Brain microvascular endothelial cell (primary cell): ENCODE data around the gene MYO18B.

Experiments
- DNase-seq: peaks from one replicate; pipeline ENCODE4 v3.0.0-alpha.2; 2020
- H3K27ac ChIP-seq: fragments of 250-450 bp; sonication (Bioruptor Pico); 2 replicates; pipeline ENCODE4 v1.5.1; 2020; ENCODE audit warnings: mild to moderate bottlenecking, moderate library complexity
- H3K27me3 ChIP-seq: fragments of 250-450 bp; sonication (Bioruptor Pico); replicated peaks from 2 replicates; pipeline ENCODE4 v1.5.1; 2020; ENCODE audit warnings: mild to moderate bottlenecking
- H3K36me3 ChIP-seq: fragments of 250-450 bp; sonication (Bioruptor Pico); replicated peaks from 2 replicates; pipeline ENCODE4 v1.5.1; 2020; ENCODE audit warnings: mild to moderate bottlenecking
- H3K4me3 ChIP-seq: 2 replicates; pipeline ENCODE4 v1.5.1; 2011; ENCODE audit warnings: low read depth, mild to moderate bottlenecking, control low read depth, low read length, moderate library complexity
- in situ Hi-C: cut with HindIII; loops from 2 replicates; pipeline ENCODE4 v1.10.0; 2017; ENCODE audit warnings: low sequenced_read_pairs, low pct_ligation_motif_present
- TF ChIP-seq, protein P1 (sequence below): IDR thresholded peaks from 2 replicates; pipeline ENCODE4 v1.5.1; 2011; ENCODE audit warnings: low read depth, mild to moderate bottlenecking, moderate library complexity, low read length, control low read depth, inconsistent platforms; ENCODE audit errors: missing control alignments

The MYO18B gene, protein sequence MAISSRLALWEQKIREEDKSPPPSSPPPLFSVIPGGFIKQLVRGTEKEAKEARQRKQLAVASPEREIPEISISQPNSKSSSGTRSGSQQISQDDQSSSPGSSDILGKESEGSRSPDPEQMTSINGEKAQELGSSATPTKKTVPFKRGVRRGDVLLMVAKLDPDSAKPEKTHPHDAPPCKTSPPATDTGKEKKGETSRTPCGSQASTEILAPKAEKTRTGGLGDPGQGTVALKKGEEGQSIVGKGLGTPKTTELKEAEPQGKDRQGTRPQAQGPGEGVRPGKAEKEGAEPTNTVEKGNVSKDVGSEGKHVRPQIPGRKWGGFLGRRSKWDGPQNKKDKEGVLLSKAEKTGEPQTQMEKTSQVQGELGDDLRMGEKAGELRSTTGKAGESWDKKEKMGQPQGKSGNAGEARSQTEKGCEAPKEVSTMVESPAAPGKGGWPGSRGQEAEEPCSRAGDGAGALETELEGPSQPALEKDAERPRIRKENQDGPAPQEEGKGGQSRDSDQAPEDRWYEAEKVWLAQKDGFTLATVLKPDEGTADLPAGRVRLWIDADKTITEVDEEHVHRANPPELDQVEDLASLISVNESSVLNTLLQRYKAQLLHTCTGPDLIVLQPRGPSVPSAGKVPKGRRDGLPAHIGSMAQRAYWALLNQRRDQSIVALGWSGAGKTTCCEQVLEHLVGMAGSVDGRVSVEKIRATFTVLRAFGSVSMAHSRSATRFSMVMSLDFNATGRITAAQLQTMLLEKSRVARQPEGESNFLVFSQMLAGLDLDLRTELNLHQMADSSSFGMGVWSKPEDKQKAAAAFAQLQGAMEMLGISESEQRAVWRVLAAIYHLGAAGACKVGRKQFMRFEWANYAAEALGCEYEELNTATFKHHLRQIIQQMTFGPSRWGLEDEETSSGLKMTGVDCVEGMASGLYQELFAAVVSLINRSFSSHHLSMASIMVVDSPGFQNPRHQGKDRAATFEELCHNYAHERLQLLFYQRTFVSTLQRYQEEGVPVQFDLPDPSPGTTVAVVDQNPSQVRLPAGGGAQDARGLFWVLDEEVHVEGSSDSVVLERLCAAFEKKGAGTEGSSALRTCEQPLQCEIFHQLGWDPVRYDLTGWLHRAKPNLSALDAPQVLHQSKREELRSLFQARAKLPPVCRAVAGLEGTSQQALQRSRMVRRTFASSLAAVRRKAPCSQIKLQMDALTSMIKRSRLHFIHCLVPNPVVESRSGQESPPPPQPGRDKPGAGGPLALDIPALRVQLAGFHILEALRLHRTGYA (N-terminal part only)

DNA sequence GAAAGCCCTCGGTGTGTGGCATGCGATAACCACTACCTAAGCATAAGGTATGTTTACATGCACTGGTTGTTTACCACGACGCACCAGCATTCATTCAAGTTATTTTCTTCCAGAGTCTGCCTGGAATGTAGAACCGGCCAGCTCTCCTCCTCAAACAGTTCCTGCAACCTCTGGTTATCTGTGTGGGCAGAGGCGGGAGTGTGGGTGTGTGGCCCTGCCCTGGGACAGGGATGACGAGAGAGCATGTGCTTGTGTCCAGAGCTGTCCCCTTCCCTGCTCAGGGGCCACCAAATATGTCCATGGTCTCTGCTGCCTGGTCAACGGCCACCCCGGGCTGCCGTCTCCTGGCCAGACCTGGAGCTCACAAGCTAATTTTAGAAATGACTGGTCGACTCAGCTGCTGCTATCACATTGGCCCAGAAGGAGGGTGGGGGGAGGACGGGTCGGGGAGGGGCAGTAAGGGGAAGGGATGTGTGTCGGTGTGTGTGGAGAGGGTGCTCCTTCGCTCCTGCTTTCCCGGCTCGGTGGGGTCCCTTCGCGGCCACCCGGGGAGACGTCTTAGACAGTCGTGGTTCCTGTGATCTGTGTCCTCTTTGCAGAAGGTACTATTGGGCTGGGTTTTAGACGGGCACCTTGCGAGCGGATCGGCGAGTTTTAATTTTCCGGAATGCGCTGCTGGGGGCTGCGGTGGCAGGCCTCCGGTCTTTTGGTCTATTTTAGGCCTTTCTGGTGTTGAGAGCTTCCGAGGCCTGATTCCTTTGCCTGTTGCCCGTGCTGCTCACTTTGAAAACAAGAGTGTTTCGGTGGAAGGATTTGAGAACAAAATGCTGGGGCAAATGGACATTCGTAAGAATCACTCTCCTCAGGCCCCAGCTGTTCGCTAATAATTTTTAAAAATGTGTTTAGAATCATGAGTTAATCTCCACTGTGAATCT lies at the start of gene MYO18B:
MYO18B (plus strand) TSS at position 497 of the 935 bp plus-strand sequence. CDS start 18,905 bp downstream, outside the sequence.
- Histone ChIP-seq H3K27me3 (no peaks in the 10 kb centered on the region), H3K36me3 (no peaks in the 10 kb centered on the region), H3K4me3 (no peak within 1 kb of the TSS), H3K27ac (no peak within 1 kb of the TSS)
- in situ Hi-C loops = no loop called here
- no peak for DNase-seq
- TF ChIP-seq, protein P1, sequence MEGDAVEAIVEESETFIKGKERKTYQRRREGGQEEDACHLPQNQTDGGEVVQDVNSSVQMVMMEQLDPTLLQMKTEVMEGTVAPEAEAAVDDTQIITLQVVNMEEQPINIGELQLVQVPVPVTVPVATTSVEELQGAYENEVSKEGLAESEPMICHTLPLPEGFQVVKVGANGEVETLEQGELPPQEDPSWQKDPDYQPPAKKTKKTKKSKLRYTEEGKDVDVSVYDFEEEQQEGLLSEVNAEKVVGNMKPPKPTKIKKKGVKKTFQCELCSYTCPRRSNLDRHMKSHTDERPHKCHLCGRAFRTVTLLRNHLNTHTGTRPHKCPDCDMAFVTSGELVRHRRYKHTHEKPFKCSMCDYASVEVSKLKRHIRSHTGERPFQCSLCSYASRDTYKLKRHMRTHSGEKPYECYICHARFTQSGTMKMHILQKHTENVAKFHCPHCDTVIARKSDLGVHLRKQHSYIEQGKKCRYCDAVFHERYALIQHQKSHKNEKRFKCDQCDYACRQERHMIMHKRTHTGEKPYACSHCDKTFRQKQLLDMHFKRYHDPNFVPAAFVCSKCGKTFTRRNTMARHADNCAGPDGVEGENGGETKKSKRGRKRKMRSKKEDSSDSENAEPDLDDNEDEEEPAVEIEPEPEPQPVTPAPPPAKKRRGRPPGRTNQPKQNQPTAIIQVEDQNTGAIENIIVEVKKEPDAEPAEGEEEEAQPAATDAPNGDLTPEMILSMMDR = no peak

DNA sequence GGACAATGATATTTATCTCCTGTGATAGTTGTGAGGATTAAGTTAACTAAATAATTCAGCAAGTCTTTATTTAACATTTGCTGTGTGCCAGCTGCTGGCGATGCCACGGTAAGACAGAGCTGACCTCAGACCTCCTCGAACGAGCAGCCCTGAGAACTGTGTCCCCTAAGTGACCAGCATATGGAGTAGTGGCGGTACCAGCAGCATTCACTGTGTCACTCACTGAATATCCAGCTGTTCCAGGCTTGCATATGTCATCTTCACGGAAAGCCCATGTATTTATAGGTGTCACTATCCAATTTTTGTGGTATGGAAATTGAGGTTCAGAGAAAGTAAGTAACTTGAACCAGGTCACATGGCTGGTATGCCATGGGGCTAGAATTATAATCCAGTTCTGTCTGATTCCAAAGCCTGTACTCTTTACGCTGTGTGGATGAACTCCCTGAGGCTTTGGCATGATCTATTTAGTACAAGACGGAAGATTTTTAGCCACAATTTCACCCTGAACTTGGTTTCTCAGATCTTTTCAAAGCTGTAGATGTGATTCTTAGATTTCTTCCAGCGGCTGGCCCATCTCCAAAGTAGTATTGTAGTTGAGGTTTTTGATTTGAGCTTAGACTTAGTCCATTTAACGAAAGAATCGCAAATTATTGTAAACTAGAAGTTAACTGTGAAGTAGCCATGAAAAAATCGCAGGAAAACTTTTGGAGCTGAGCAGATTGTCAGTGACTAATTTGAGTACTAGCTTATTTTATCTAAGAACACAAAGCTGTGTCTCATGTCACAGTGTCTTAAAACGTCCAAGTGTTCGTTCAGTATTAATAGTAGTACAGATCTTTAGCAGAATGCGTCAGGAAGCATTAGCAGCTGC lies 49.4 kb upstream of the MYO18B start:
- DNase-seq = no peak
- H3K27ac ChIP-seq = no peak overlapping the region
- H3K27me3 ChIP-seq = no peaks in the 10 kb centered on the region
- in situ Hi-C loops = no loop called here
- no peak overlapping the region for H3K4me3 ChIP-seq
- TF ChIP-seq, protein P1 = no peak
- no peaks in the 10 kb centered on the region for H3K36me3 ChIP-seq

DNA sequence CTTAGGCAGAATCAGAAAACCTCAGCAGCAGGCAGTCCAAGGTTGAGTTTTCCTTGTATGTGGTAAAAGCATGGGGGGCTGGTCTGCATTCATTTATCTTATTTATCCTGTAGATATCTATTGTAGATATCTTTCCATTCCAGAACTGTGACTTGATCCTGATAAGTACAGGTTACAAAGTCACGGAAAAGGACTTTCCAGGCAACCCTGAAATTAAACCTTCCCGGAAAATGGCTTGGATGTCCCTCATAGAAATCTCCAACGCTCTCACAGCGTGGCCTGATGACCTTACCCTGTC lies 48.8 kb upstream of the MYO18B start:
- DNase-seq = no peak
- Histone ChIP-seq H3K36me3 (no peaks in the 10 kb centered on the region), H3K27me3 (no peaks in the 10 kb centered on the region), H3K4me3 (no peak overlapping the region), H3K27ac (no peak overlapping the region)
- in situ Hi-C loops = no loop called here
- TF ChIP-seq, protein P1 = no peak

DNA sequence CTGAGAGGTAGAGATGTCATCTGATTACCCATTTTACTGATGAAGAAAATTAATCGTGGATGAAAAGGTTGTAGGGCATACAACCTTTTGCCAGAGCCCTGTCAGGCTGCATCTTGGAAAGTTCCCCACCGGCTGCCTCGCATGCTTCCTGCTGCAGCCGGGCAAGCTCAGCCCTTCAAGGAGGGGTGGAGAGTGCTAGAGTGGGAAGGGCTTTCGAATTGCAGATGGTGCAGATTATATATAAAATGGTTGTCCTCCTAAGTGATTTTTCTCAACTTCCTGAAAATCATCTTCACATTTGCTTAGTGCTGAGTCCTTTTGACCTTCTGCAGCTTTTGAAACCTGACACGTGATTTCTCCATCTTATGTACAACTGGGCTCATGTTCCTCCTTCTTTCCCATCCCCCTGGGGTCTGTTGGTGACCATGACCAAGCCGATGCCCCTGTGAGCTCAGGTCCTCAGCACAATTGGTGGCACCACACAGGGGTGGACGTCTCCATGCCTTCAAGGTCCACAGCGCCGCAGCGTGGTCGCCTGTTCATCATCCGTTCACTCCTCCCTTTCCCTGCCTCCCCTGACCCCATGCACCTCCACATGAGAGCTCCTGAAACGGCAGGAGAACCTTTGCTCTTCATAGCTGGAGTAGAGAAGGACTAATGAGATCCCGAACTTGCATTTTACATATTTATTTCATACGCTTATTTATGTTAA lies 47.6 kb upstream of the MYO18B start:
- H3K27me3 ChIP-seq = no peaks in the 10 kb centered on the region
- DNase-seq = no peak
- no peak overlapping the region for H3K27ac ChIP-seq
- H3K36me3 ChIP-seq = no peaks in the 10 kb centered on the region
- no peak overlapping the region for H3K4me3 ChIP-seq
- TF ChIP-seq, protein P1 = no peak
- in situ Hi-C loops = no loop called here
